CD14-positive monocyte (primary cell): ENCODE results near the gene BRINP3. TPM values are rescaled to one million over a fixed set of nuclear protein-coding genes. Genes with fewer than 3 reads are reported as not detected.

Experiments
- DNase-seq, 3 donors: peaks; one replicate each; pipeline ENCODE4 v3.0.0-alpha.2; 2011 to 2022
- H2AFZ ChIP-seq: 2 replicates; pipeline ENCODE4 v1.6.0; 2012; ENCODE audit warnings: mild to moderate bottlenecking, low read depth, low read length, inconsistent platforms; ENCODE audit not compliant: insufficient read depth, poor library complexity, severe bottlenecking
- H3K27ac ChIP-seq, 2 donors: 1 replicate in 1 of 2; 2 replicates in 1 of 2; pipeline ENCODE4 v1.5.1; 2012 to 2013; ENCODE audit warnings: low read length in 2 of 2, control low read depth in 1 of 2, inconsistent platforms in 1 of 2, low read depth in 1 of 2, mild to moderate bottlenecking in 1 of 2
- H3K27me3 ChIP-seq, 2 donors: one replicate each; pipeline versions ENCODE4 v1.6.0 to v1.6.1; 2011 to 2013; ENCODE audit warnings: low read length in 2 of 2; ENCODE audit not compliant: control insufficient read depth in 2 of 2, insufficient read depth in 2 of 2
- H3K36me3 ChIP-seq, 2 donors: replicated peaks in 1 of 2; 1 replicate in 1 of 2; 2 replicates in 1 of 2; pipeline versions ENCODE4 v1.5.1 to v1.6.1; 2012 to 2013; ENCODE audit warnings: low read length in 2 of 2, control low read depth in 1 of 2, inconsistent platforms in 1 of 2, mild to moderate bottlenecking in 1 of 2; ENCODE audit not compliant: insufficient read depth in 2 of 2, control insufficient read depth in 1 of 2
- H3K4me1 ChIP-seq, 2 donors: 1 replicate in 1 of 2; 2 replicates in 1 of 2; pipeline versions ENCODE4 v1.5.1 to v1.6.1; 2012 to 2013; ENCODE audit warnings: low read length in 2 of 2, control low read depth in 1 of 2, inconsistent platforms in 1 of 2, mild to moderate bottlenecking in 1 of 2, moderate library complexity in 1 of 2; ENCODE audit not compliant: insufficient read depth in 2 of 2, control insufficient read depth in 1 of 2
- H3K4me2 ChIP-seq: replicated peaks from 2 replicates; pipeline ENCODE3; 2012; ENCODE audit warnings: low read length, moderate library complexity, mild to moderate bottlenecking; ENCODE audit not compliant: poor library complexity, severe bottlenecking; ENCODE audit errors: extremely low read depth
- H3K4me3 ChIP-seq, 3 experiments: fragments of 200-600 bp in 1 of 3; sonication (generic) in 1 of 3; replicated peaks in 1 of 3; 1 replicate in 2 of 3; 2 replicates in 1 of 3; pipeline ENCODE4 v1.5.1; 2011 to 2013; ENCODE audit warnings: low read length in 3 of 3, mild to moderate bottlenecking in 3 of 3, control low read depth in 2 of 3, low read depth in 2 of 3, inconsistent platforms in 1 of 3, moderate library complexity in 1 of 3
- H3K79me2 ChIP-seq: 2 replicates; pipeline ENCODE4 v1.6.0; 2012; ENCODE audit warnings: mild to moderate bottlenecking, control low read depth, inconsistent platforms, low read length, moderate library complexity; ENCODE audit not compliant: insufficient read depth
- H3K9ac ChIP-seq: 2 replicates; pipeline ENCODE4 v1.6.0; 2017; ENCODE audit warnings: low read length, mild to moderate bottlenecking; ENCODE audit not compliant: insufficient read depth, poor library complexity, severe bottlenecking
- H3K9me3 ChIP-seq, 2 donors: replicated peaks in 1 of 2; 1 replicate in 1 of 2; 2 replicates in 1 of 2; pipeline versions ENCODE4 v1.5.1 to v1.6.1; 2012 to 2013; ENCODE audit warnings: low read length in 2 of 2, control low read depth in 1 of 2; ENCODE audit not compliant: control insufficient read depth in 1 of 2, insufficient read depth in 1 of 2
- H4K20me1 ChIP-seq: 2 replicates; pipeline ENCODE4 v1.6.0; 2012; ENCODE audit warnings: mild to moderate bottlenecking, low read length, control low read depth, moderate library complexity; ENCODE audit not compliant: insufficient read depth
- H3K27ac Mint-ChIP-seq, 7 donors: one replicate each; pipeline ENCODE4 v1.8.0; 2020; ENCODE audit warnings: mild to moderate bottlenecking in 7 of 7, mixed read lengths in 7 of 7, moderate library complexity in 6 of 7, inconsistent platforms in 2 of 7
- H3K27me3 Mint-ChIP-seq, 3 donors: one replicate each; pipeline ENCODE4 v1.8.0; 2021 to 2022; ENCODE audit warnings: low read depth in 3 of 3, mild to moderate bottlenecking in 3 of 3, mixed read lengths in 3 of 3, moderate library complexity in 3 of 3, inconsistent platforms in 1 of 3
- H3K36me3 Mint-ChIP-seq, 2 donors: one replicate each; pipeline ENCODE4 v1.8.0; 2020; ENCODE audit warnings: mixed read lengths in 2 of 2, inconsistent platforms in 1 of 2, mild to moderate bottlenecking in 1 of 2
- H3K4me1 Mint-ChIP-seq: one replicate; pipeline ENCODE4 v1.8.0; 2020; ENCODE audit warnings: mild to moderate bottlenecking, mixed read lengths
- H3K4me3 Mint-ChIP-seq, 2 donors: one replicate each; pipeline ENCODE4 v1.8.0; 2020; ENCODE audit warnings: mild to moderate bottlenecking in 2 of 2, mixed read lengths in 2 of 2, moderate library complexity in 1 of 2
- H3K9me3 Mint-ChIP-seq, 7 donors: one replicate each; pipeline ENCODE4 v1.8.0; 2020 to 2022; ENCODE audit warnings: mixed read lengths in 7 of 7, mild to moderate bottlenecking in 6 of 7, moderate library complexity in 6 of 7, inconsistent platforms in 2 of 7
- CTCF ChIP-seq: fragments of 200-600 bp; IDR thresholded peaks from one replicate; pipeline ENCODE4 v1.8.0; 2022; ENCODE audit warnings: antibody characterized with exemption, mild to moderate bottlenecking
- WGBS: methylation state at CpG from one replicate; pipeline ENCODE4 v1.1.5; 2013; ENCODE audit warnings: missing lambda C conversion rate; ENCODE audit not compliant: insufficient coverage; 5-methylcytosine and 5-hydroxymethylcytosine counted together
- intact Hi-C, 2 donors: fragments of 100-400 bp; cut with micrococcal nuclease; formaldehyde crosslinking; loops; one replicate each; pipeline versions ENCODE4 v1.15.0 to v1.15.1; 2023
- polyA plus RNA-seq, 3 donors: library from polyadenylated mRNA; depleted of rRNA in 1 of 3; unstranded in 2 of 3; stranded (reverse) in 1 of 3; fragments of 300-500 nt in 2 of 3; fragments of >200 nt in 1 of 3; fragmentation: Illumina TruSeq in 2 of 3; gene quantifications; 1 replicate in 2 of 3; 2 replicates in 1 of 3; pipeline ENCODE4 v1.2.3, GENCODE V29; 2012 to 2021

BRINP3 gene
- polyA plus RNA-seq, 3 donors = not detected

DNA sequence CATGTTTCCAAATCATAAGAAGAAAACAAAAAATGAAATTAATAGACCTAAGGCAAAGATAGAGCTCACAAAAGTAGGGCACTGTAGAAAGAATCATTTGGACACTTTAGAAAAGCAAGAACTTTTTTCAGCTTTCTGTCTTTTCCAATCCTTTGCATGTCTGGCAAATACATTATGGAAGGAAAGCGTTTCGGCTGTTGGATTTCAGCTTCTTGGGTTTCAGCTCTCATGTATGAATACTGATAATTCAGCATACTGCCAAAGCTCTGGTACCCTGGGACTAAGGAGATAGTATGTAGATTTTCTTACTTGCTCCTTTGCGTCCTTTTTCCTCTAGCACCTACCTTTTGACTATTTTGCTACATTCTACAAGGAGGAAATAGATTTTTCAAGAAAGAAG lies 375.9 kb downstream of the BRINP3 start:
- H3K9me3 ChIP-seq = peaks cover 3 to 8% of the 10 kb centered on the region in 2 donors
- H3K4me1 ChIP-seq = no peaks in the 10 kb centered on the region
- Mint-ChIP-seq H3K27ac (no peak overlapping the region), H3K4me3 (no peak overlapping the region), H3K36me3 (no peaks in the 10 kb centered on the region), H3K27me3 (peaks cover 0 to 2% (median 0%) of the 10 kb centered on the region in 3 donors), H3K9me3 (peaks cover 0 to 7% (median 0%) of the 10 kb centered on the region in 7 donors), H3K4me1 (no peaks in the 10 kb centered on the region)
- no peaks in the 10 kb centered on the region for H3K79me2 ChIP-seq
- intact Hi-C loops = no loop called here
- no CpG with 5 or more reads among the region's 3 CpGs for WGBS
- H2AFZ ChIP-seq = no peak overlapping the region
- no peak overlapping the region for H3K4me3 ChIP-seq
- H4K20me1 ChIP-seq = no peaks in the 10 kb centered on the region
- no peak overlapping the region for H3K4me2 ChIP-seq
- no peak for DNase-seq
- H3K27me3 ChIP-seq = no peaks in the 10 kb centered on the region
- no peaks in the 10 kb centered on the region for H3K36me3 ChIP-seq
- TF ChIP-seq CTCF = no peak
- H3K27ac ChIP-seq = no peak overlapping the region
- H3K9ac ChIP-seq = no peak overlapping the region

DNA sequence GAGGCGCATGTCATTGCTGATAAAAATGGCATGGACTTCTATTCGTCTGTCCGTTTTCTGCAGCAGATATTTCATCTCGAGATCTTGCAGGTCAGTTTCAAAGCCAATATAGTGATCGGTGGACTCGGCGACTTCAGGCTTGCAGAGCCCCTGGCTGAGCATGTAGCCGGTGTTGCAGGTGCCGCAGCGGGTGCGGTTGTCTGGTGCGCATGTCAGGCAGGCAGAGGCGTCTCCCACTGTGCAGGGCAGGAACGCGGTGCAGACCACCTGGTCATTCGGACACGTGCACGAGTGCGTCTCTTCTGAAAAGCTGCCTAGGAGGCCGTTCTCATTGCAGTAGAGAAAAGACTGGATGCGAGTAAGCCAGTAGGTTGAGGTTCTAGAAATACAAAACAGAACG lies 378.9 kb downstream of the BRINP3 start:
- WGBS = 83% methylated on average over 15 of the region's 22 CpGs
- Mint-ChIP-seq H3K36me3 (no peaks in the 10 kb centered on the region), H3K4me3 (no peak overlapping the region), H3K4me1 (no peaks in the 10 kb centered on the region), H3K27me3 (peaks cover 0 to 2% (median 0%) of the 10 kb centered on the region in 3 donors), H3K9me3 (peaks cover 0 to 7% (median 0%) of the 10 kb centered on the region in 7 donors), H3K27ac (no peak overlapping the region)
- no peak overlapping the region for H3K4me2 ChIP-seq
- H3K9ac ChIP-seq = no peak overlapping the region
- no peaks in the 10 kb centered on the region for H3K79me2 ChIP-seq
- no peaks in the 10 kb centered on the region for H3K36me3 ChIP-seq
- H2AFZ ChIP-seq = no peak overlapping the region
- no peaks in the 10 kb centered on the region for H3K4me1 ChIP-seq
- H4K20me1 ChIP-seq = no peaks in the 10 kb centered on the region
- no peaks in the 10 kb centered on the region for H3K27me3 ChIP-seq
- H3K9me3 ChIP-seq = peaks cover 3 to 8% of the 10 kb centered on the region in 2 donors
- no peak overlapping the region for H3K4me3 ChIP-seq
- TF ChIP-seq CTCF = no peak
- no peak overlapping the region for H3K27ac ChIP-seq
- intact Hi-C loops = no loop called here
- no peak for DNase-seq
